GM18867 (cell line): Measurements from ENCODE around the gene TCEA3.

ENCODE experiments used
- ATAC-seq: cut with Tn5 transposase; IDR thresholded peaks from one replicate; pipeline ENCODE4 v1.9.1; 2021; ENCODE audit warnings: mild to moderate bottlenecking, moderate library complexity; ENCODE audit not compliant: unreplicated experiment

Gene TCEA3

DNA sequence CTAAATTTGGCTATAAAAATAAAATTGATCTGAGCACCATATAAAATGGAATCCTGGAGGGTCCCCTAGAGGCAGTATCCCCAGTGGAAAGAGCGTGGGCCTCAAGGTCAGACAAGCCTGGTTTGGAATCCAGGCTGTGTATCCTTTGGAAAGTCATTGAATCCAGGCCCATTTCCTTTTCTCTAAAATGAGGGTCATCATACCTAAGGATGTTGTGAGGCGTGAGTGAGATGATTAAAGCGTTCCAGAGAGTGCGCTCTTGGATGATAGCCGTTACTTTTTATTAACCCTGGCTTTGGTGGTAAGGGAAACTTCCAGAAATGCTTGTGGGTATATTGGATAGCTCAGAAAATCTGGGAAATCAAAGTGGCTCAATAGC, 54.2 kb downstream of the TCEA3 start:
- ATAC-seq, result no peak

DNA sequence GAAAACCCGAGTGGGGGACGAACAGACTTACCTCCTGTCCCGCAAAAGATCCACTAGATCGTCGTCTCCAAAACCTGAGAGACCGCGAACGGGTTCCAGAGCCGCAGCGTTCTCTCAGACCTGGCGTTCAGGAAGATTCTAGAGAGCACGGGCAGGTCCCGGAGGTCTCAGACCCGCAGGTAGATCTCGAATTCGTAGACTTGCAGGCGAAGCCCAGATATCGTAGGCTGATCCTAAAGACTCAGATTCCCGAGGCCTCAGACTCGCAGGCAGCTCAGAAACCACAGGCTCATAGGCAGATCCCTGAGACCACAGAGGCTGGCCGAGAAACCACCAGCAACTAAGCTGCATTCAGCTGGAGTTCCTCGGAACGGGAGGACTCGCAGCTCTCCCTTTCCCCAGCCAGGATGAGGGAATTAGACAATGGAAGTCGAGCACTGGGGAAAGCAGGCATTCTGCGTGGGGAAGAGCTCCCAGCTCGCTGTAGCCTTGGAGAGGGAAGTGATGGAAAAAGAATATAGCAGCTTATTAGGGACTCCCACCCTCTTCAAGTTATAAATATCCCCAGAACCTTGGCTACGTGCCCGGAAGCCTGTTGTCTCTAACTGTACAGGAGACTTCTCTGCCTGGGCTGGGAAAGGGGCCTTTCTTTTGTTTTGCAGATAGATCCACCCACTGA, 55.1 kb downstream of the TCEA3 start, which contains the start of gene ZNF436:
Gene ZNF436 (minus strand): TSS at position 502 of the 679 bp plus-strand sequence. CDS start 1,831 bp downstream, outside the sequence.
- ATAC-seq, result no peak

DNA sequence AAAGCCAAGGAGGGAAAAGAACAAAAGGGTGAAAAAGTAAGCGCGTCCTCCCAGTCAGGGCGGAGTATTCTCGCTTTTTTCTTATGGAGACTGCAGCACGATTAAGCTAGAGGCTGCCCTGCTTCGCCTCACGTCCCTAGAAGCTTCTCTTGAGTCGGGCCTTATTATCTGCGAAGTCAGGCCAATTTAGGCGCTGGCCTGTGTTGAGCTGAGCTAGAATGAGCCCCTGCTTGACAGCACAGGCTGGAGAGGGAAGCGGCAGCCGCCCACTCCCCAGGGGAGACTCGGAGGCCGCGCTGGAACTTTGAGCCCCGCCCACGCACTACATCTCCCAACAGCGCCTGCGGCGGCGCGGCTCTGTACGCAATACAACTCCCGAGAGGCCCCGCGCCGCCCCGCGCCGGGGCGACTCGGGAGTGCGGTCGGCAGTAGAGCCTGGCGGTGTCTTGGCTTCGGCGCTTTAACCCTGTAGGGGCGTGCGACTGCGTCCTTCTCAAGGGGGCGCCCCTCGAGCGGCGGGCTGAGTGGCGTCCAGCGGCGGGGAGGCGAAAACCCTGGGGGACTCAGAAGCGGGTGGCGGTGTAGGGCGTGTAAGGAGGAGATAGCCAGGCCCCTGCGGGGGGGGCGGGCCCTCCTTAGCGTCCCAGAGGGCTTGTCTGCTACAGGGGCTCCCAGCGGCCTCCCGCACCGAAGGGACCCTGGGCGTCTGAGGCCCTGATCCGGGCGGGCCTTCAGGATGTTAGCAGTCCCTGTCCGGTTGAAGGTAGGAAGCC, 55.8 kb downstream of the TCEA3 start:
- peak; percentile 69 for ATAC-seq

DNA sequence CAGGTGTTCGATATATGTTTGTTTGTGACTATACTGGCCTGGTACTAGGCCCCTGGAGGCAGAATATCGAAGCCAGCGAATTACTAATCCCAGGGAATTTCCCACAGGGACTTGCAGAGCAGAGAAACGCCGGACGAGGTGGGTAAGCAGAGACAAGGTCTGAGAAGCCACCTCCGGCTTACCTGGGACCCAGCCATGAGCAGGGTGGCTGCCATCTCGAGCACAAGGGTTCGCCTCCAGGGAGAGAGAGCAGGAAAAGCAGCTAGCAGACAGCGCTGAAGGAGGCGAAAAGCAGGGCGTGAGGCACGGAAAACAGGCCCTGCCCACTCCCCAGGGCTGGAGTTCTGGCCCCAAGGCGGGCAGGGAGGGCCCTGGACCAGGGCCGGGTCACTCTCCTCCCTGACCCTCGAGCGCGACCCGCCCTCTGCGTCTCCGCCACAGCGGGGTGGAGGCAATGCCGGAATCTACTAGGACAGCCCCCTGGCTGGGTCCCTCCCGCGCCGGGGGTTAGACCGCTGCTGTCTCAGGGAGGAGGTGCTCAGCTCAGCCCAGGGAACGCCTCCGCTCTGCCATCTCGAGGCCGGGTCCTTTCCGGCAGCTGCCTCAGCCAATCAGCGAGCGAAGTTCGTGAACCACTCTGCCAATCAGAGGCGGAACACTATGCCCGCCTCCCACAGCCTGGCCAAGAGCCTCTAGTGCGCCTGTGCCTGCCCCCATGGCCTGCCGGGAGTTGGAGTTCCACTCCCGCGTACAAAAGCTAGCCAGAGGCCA, 56.6 kb downstream of the TCEA3 start:
- peak; percentile 93 for ATAC-seq

- no peak for ATAC-seq
Measured at GRCh38 chr1:23367451-23367790, 57.1 kb downstream of the TCEA3 start.

GRCh38 chr1:23366598-23366997, 58.0 kb downstream of the TCEA3 start:
- ATAC-seq, result no peak

GRCh38 chr1:23366146-23366545, 58.4 kb downstream of the TCEA3 start:
- no peak for ATAC-seq

DNA sequence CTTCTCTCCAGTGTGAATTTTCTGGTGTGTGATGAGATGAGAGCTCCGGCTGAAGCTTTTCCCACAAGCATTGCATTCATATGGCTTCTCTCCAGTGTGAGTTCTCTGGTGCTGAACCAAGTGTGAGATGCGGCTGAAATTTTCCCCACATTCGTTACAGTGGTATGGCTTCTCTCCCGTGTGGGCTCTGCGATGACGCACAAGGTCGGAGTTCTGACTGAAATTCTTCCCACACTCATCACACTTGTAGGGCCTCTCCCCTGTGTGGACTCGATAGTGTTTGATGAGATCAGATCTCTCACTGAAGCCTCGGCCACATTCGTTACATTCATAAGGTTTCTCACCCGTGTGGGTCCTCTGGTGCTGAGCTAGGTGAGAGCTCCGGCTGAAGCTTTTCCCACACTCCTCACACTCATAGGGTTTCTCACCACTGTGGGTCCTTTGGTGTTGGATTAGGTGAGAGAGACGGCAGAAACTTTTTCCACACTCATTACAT, 62.3 kb downstream of the TCEA3 start:
- ATAC-seq, result no peak

- ATAC-seq, result no peak
Measured at GRCh38 chr1:23358310-23358875, 66.2 kb downstream of the TCEA3 start.

- no peak for ATAC-seq
Measured at GRCh38 chr1:23357138-23357908, 67.2 kb downstream of the TCEA3 start.

- ATAC-seq, result no peak
Measured at GRCh38 chr1:23356471-23357137, 67.9 kb downstream of the TCEA3 start.

DNA sequence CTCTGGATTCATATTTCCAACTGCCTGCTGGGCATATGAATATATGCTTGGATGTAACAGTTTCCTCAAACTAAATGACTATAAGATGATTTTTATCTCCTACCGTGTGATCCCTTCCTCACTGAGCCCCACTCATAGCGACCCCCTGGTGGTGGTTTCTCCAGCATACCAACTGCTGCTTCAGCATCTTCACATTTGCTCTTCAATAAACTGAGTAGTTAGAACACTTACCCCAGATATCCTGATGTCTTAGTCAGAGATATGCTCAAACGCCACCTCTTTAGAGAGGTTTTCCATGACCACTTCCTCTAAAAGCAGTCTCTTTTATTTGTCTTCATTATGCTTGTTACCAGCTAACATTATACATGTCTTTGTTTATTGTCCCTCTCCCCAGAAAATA, 70.3 kb downstream of the TCEA3 start:
- no peak for ATAC-seq

DNA sequence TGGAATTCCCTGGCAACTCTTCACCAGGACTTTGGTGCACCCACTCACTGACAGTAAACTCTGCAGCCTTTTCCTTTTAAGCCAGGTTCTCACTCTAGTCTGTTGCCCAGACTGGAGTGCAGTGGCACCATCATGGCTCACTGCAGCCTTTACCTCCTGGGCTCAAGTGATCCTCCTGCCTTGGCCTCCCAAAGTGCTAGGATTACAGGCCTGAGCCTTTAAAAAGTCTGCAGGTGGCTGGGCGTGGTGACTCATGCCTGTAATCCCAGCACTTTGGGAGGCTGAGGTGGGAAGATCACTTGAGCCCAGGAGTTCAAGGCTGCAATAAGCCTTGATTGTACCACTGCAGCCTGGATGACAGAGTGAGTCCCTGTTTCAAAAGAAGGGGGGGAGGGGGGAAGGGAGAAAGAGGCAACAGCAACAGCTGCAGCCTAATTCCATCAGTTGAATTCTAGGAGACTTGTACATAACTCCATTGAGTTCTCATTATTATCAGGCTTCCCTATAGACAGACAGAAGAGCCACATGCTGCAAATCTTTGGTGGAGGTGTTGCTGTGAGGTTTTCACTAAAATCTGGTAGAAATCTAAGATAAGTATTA, 72.4 kb downstream of the TCEA3 start:
- no peak for ATAC-seq

GRCh38 chr1:23345920-23346319, 78.6 kb downstream of the TCEA3 start:
- no peak for ATAC-seq

- no peak for ATAC-seq
Measured at GRCh38 chr1:23344987-23345472, 79.5 kb downstream of the TCEA3 start.

- ATAC-seq, result peak; percentile 93
Measured at GRCh38 chr1:23344111-23344986, 80.2 kb downstream of the TCEA3 start, which contains the start of gene HNRNPR. HNRNPR (minus strand) TSS chr1:23344284; CDS start chr1:23341008, 3,276 bp downstream.

DNA sequence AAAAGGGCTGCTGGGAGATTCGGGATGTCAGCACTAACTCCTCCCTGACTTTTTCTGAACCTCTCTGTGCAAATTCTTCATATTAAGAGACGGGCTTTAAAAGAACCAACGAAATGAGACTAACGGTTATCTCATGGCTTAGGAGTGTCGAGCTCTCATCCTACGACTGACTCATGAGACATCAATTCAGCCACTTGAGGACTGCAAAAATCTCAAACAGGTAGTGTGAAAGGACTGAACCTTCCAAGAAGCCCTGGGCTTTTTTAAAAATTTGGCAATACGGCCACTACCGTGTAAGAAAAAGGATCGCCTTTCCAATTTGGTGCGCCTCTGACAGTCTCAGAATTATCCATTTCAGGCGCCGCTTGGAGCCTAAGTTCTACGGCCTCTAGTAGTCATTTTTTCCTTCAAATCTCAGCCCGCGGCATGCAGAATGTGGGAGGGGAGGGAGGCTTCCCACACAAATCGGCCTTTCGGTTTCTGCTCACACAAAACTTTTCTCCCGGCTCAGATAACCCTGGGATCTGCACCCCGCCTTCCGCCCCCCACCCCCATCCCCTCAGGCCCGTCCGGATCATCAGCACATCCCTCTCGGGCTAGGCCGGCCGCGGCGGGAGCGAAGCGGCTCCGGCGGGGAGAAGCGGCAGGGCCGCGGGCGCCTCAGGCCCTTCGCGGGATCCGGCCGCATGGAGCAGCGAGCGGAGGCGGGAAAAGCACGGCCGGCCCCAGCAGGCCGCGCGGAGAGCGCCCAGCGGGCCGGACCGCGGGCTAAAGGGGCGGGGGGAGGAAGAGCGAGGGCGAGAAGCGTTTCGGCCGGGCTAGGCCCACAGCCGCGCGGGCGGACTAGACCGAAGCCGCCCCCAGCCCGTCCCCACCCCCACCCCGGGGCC, 81.1 kb downstream of the TCEA3 start:
- ATAC-seq, result peak; percentile 10
